Esophagus (tissue), 2 donors: ENCODE results near the gene TSHZ2. TPM values are rescaled to one million over a fixed set of nuclear protein-coding genes. Genes with fewer than 3 reads are reported as not detected.

ENCODE experiments used
- H3K27ac ChIP-seq, 2 donors: one replicate each; pipeline ENCODE4 v1.5.1; 2013; ENCODE audit warnings: low read depth in 2 of 2, mild to moderate bottlenecking in 2 of 2, inconsistent platforms in 1 of 2, low read length in 1 of 2, moderate library complexity in 1 of 2
- H3K27me3 ChIP-seq, 2 donors: one replicate each; pipeline ENCODE4 v1.6.1; 2013; ENCODE audit warnings: low read length in 2 of 2, control low read depth in 1 of 2, mild to moderate bottlenecking in 1 of 2; ENCODE audit not compliant: insufficient read depth in 2 of 2, control insufficient read depth in 1 of 2
- H3K36me3 ChIP-seq, 2 donors: one replicate each; pipeline ENCODE4 v1.6.1; 2013; ENCODE audit warnings: low read length in 1 of 2; ENCODE audit not compliant: control insufficient read depth in 2 of 2, insufficient read depth in 2 of 2
- H3K4me1 ChIP-seq, 2 donors: one replicate each; pipeline ENCODE4 v1.6.1; 2013; ENCODE audit warnings: low read length in 1 of 2; ENCODE audit not compliant: control insufficient read depth in 2 of 2, insufficient read depth in 2 of 2
- H3K4me3 ChIP-seq, 2 donors: one replicate each; pipeline ENCODE4 v1.5.1; 2013; ENCODE audit warnings: low read length in 2 of 2, mild to moderate bottlenecking in 2 of 2, low read depth in 1 of 2, moderate library complexity in 1 of 2
- H3K9me3 ChIP-seq, 2 donors: one replicate each; pipeline ENCODE4 v1.6.1; 2013; ENCODE audit warnings: mild to moderate bottlenecking in 2 of 2, low read depth in 1 of 2, low read length in 1 of 2, moderate library complexity in 1 of 2; ENCODE audit not compliant: control insufficient read depth in 2 of 2, insufficient read depth in 1 of 2
- WGBS, 2 donors: extraction: QIAGEN DNeasy Blood & Tissue Kit; methylation state at CpG; one replicate each; pipeline ENCODE4 v1.1.7; 2013; 5-methylcytosine and 5-hydroxymethylcytosine counted together
- polyA plus RNA-seq, 2 donors: library from polyadenylated mRNA; stranded (reverse); fragments of 200-250 nt; gene quantifications; one replicate each; pipeline ENCODE4 v1.2.3, GENCODE V29; 2013
- donor health status: healthy with polysubstance abuse.
- donor health status: Bipolar disorder and iron deficiency.

Gene TSHZ2
- polyA plus RNA-seq, 2 donors, result 4.6 to 11.7 TPM

GRCh38 chr20:53074811-53075314 is 102.7 kb downstream of the TSHZ2 start:
- Histone ChIP-seq H3K4me1 (no peaks in the 10 kb centered on the region), H3K4me3 (no peak overlapping the region), H3K27ac (no peak overlapping the region), H3K9me3 (no peaks in the 10 kb centered on the region), H3K27me3 (no peaks in the 10 kb centered on the region), H3K36me3 (no peaks in the 10 kb centered on the region)
- WGBS, 2 donors, result 48 to 66% methylated on average over 4 of the region's 4 CpGs

- WGBS, 2 donors, result 61 to 64% methylated on average over 3 of the region's 3 CpGs
- Histone ChIP-seq H3K4me3 (no peak overlapping the region), H3K4me1 (no peaks in the 10 kb centered on the region), H3K36me3 (no peaks in the 10 kb centered on the region), H3K27ac (no peak overlapping the region), H3K9me3 (no peaks in the 10 kb centered on the region), H3K27me3 (no peaks in the 10 kb centered on the region)
These were observed 104.5 kb downstream of the TSHZ2 start for GRCh38 chr20:53076668-53077067.

- no peaks in the 10 kb centered on the region for H3K4me1 ChIP-seq
- H3K27me3 ChIP-seq, result no peaks in the 10 kb centered on the region
- H3K27ac ChIP-seq, result no peak overlapping the region
- H3K4me3 ChIP-seq, result no peak overlapping the region
- no peaks in the 10 kb centered on the region for H3K36me3 ChIP-seq
- H3K9me3 ChIP-seq, result no peaks in the 10 kb centered on the region
- 46 to 48% methylated on average over 8 of the region's 8 CpGs for WGBS, 2 donors
These were observed 105.4 kb downstream of the TSHZ2 start for GRCh38 chr20:53077373-53078205.

- Histone ChIP-seq H3K27ac (no peak overlapping the region), H3K4me3 (no peak overlapping the region), H3K27me3 (no peaks in the 10 kb centered on the region), H3K4me1 (no peaks in the 10 kb centered on the region), H3K9me3 (no peaks in the 10 kb centered on the region), H3K36me3 (no peaks in the 10 kb centered on the region)
- WGBS, 2 donors, result 85 to 91% methylated on average over 4 of the region's 4 CpGs
These were observed 106.6 kb downstream of the TSHZ2 start for GRCh38 chr20:53078761-53079160.

GRCh38 chr20:53079261-53079691 is 107.1 kb downstream of the TSHZ2 start:
- H3K4me1 ChIP-seq, result no peaks in the 10 kb centered on the region
- WGBS, 2 donors, result 64 to 70% methylated on average over 6 of the region's 6 CpGs
- no peaks in the 10 kb centered on the region for H3K9me3 ChIP-seq
- H3K27me3 ChIP-seq, result no peaks in the 10 kb centered on the region
- H3K4me3 ChIP-seq, result no peak overlapping the region
- no peak overlapping the region for H3K27ac ChIP-seq
- H3K36me3 ChIP-seq, result no peaks in the 10 kb centered on the region

GRCh38 chr20:53079828-53080686 is 107.9 kb downstream of the TSHZ2 start:
- Histone ChIP-seq H3K27me3 (no peaks in the 10 kb centered on the region), H3K4me3 (no peak overlapping the region), H3K36me3 (no peaks in the 10 kb centered on the region), H3K9me3 (no peaks in the 10 kb centered on the region), H3K4me1 (no peaks in the 10 kb centered on the region), H3K27ac (peak overlapping the region in 1 of 2 donors; percentile 16)
- WGBS, 2 donors, result 89 to 90% methylated on average over 10 of the region's 10 CpGs

- Histone ChIP-seq H3K36me3 (no peaks in the 10 kb centered on the region), H3K9me3 (no peaks in the 10 kb centered on the region), H3K27ac (no peak overlapping the region), H3K4me1 (no peaks in the 10 kb centered on the region), H3K27me3 (no peaks in the 10 kb centered on the region), H3K4me3 (no peak overlapping the region)
- WGBS, 2 donors, result 95 to 96% methylated on average over 9 of the region's 9 CpGs
These were observed 108.5 kb downstream of the TSHZ2 start for GRCh38 chr20:53080687-53080962.

GRCh38 chr20:53080969-53081871 is 109.1 kb downstream of the TSHZ2 start:
- H3K27ac ChIP-seq, result peak overlapping the region; percentile 27 to 37

More at GRCh38 chr20:53080969-53081871, 109.1 kb downstream of the TSHZ2 start:
- no peak overlapping the region for H3K4me3 ChIP-seq
- no peaks in the 10 kb centered on the region for H3K4me1 ChIP-seq
- H3K9me3 ChIP-seq, result no peaks in the 10 kb centered on the region
- 55 to 57% methylated on average over 10 of the region's 10 CpGs for WGBS, 2 donors
- H3K36me3 ChIP-seq, result no peaks in the 10 kb centered on the region
- H3K27me3 ChIP-seq, result no peaks in the 10 kb centered on the region
